ENCODE results near the gene TMEM94. TPM values are rescaled to one million over a fixed set of nuclear protein-coding genes. Genes with fewer than 3 reads are reported as not detected.

TMEM94 gene
- total and polyA plus RNA-seq, 2 of the 13 experiments (the other 11 are each of a cell fraction or from before 2014, with no cell fraction given), result 32.6 to 134 TPM

DNA sequence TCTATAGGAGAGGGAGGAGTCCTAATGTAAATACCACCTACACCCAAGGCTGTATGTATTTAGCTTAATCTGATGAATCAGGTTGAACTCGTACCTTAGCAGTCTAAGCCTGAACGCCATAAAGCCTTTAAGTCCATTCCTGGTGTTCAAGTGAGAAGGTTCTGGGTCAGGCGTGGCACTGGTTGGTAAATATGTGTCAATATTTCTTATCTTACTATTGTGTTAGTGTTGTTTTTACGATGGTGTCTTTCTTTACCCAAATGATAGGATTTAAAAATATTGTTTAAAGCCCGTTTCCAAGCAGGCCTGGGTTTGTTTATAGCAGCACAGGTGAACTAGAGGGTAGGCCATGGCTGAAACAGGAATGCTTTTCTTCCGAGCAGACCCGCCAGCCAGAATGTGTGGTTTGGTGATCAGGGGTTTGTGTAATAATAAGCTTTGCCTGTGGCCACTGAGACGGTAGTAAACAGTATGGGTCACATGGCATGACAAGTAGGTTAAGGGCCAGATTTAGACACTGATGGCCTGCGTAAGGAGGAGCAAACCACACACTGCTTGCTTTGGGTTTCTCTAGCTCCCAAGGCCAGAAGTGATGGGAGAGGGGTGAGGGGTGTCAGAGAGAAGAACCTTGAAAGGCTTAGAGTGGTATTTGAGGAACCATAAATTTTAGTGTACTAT lies 3.3 kb downstream of the TMEM94 start (continued):
- TF ChIP-seq REST (IDR thresholded peaks at IDR 0.05; ENCODE audit: borderline replicate concordance in 1 of 2, low read depth in 1 of 2, low read length in 2 of 2), result peak in 1 of 2 experiments; percentile 47; a peak in 1 of 4 replicates
- no peak for TF ChIP-seq MAF1 (CRISPR knock-in tag; IDR thresholded peaks at IDR 0.05; ENCODE audit: borderline replicate concordance)
- TF ChIP-seq CEBPB (IDR thresholded peaks at IDR 0.05; ENCODE audit: borderline replicate concordance, low read depth, low read length), result peak; percentile 80
- TF ChIP-seq SALL1 (CRISPR knock-in tag; IDR thresholded peaks at IDR 0.05), result peak; percentile 91
- TF ChIP-seq, protein P1, sequence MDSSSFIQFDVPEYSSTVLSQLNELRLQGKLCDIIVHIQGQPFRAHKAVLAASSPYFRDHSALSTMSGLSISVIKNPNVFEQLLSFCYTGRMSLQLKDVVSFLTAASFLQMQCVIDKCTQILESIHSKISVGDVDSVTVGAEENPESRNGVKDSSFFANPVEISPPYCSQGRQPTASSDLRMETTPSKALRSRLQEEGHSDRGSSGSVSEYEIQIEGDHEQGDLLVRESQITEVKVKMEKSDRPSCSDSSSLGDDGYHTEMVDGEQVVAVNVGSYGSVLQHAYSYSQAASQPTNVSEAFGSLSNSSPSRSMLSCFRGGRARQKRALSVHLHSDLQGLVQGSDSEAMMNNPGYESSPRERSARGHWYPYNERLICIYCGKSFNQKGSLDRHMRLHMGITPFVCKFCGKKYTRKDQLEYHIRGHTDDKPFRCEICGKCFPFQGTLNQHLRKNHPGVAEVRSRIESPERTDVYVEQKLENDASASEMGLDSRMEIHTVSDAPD (CRISPR knock-in tag; IDR thresholded peaks at IDR 0.05), result peak; percentile 77; the same call in 1 of the 2 replicates
- TF ChIP-seq ARHGAP35 (CRISPR knock-in tag; IDR thresholded peaks at IDR 0.05; ENCODE audit: borderline replicate concordance), result no peak
- no peak for TF ChIP-seq HNRNPK (IDR thresholded peaks at IDR 0.05; ENCODE audit: low read depth, low read length, poor library complexity, severe bottlenecking)
- TF ChIP-seq, protein P2, sequence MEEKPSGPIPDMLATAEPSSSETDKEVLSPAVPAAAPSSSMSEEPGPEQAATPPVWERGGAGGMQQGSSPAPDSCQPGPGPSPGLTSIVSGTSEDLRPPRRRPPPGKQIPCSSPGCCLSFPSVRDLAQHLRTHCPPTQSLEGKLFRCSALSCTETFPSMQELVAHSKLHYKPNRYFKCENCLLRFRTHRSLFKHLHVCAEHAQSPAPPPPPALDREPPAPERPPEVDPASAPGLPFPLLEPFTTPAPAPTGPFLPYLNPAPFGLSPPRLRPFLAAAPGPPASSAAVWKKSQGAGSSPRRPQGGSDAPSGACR (CRISPR knock-in tag; IDR thresholded peaks at IDR 0.05), result no peak
- TF ChIP-seq ZNF30 (CRISPR knock-in tag; IDR thresholded peaks at IDR 0.05), result no peak
- TF ChIP-seq YY1 (IDR thresholded peaks at IDR 0.05; ENCODE audit: insufficient read depth, insufficient replicate concordance, low read depth, low read length), result peak; percentile 25
- TF ChIP-seq ZNF569 (CRISPR knock-in tag; IDR thresholded peaks at IDR 0.05; ENCODE audit: borderline replicate concordance), result no peak
- peak; percentile 58; the same call in 1 of the 2 replicates for TF ChIP-seq YEATS4 (CRISPR knock-in tag; IDR thresholded peaks at IDR 0.05; ENCODE audit: borderline replicate concordance)
- no peak for TF ChIP-seq ZNF224 (CRISPR knock-in tag; IDR thresholded peaks at IDR 0.05)
- TF ChIP-seq CHD2 (IDR thresholded peaks at IDR 0.05; ENCODE audit: low read depth, low read length), result no peak
- TF ChIP-seq, protein P3, sequence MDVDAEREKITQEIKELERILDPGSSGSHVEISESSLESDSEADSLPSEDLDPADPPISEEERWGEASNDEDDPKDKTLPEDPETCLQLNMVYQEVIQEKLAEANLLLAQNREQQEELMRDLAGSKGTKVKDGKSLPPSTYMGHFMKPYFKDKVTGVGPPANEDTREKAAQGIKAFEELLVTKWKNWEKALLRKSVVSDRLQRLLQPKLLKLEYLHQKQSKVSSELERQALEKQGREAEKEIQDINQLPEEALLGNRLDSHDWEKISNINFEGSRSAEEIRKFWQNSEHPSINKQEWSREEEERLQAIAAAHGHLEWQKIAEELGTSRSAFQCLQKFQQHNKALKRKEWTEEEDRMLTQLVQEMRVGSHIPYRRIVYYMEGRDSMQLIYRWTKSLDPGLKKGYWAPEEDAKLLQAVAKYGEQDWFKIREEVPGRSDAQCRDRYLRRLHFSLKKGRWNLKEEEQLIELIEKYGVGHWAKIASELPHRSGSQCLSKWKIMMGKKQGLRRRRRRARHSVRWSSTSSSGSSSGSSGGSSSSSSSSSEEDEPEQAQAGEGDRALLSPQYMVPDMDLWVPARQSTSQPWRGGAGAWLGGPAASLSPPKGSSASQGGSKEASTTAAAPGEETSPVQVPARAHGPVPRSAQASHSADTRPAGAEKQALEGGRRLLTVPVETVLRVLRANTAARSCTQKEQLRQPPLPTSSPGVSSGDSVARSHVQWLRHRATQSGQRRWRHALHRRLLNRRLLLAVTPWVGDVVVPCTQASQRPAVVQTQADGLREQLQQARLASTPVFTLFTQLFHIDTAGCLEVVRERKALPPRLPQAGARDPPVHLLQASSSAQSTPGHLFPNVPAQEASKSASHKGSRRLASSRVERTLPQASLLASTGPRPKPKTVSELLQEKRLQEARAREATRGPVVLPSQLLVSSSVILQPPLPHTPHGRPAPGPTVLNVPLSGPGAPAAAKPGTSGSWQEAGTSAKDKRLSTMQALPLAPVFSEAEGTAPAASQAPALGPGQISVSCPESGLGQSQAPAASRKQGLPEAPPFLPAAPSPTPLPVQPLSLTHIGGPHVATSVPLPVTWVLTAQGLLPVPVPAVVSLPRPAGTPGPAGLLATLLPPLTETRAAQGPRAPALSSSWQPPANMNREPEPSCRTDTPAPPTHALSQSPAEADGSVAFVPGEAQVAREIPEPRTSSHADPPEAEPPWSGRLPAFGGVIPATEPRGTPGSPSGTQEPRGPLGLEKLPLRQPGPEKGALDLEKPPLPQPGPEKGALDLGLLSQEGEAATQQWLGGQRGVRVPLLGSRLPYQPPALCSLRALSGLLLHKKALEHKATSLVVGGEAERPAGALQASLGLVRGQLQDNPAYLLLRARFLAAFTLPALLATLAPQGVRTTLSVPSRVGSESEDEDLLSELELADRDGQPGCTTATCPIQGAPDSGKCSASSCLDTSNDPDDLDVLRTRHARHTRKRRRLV (CRISPR knock-in tag; IDR thresholded peaks at IDR 0.05), result no peak
- TF ChIP-seq CCDC6 (CRISPR knock-in tag; IDR thresholded peaks at IDR 0.05), result no peak
- TF ChIP-seq ZNF747 (CRISPR knock-in tag; IDR thresholded peaks at IDR 0.05; ENCODE audit: borderline replicate concordance), result peak; percentile 84; the same call in 1 of the 2 replicates
- no peak for TF ChIP-seq MATR3 (CRISPR knock-in tag; IDR thresholded peaks at IDR 0.05)

Measured in HepG2 (cell line).